ENCODE measurements around the gene BPTF.
"Not testable (repeated sequence)": the region's sequence is repeated elsewhere in the genome, so short reads cannot be mapped to it uniquely, and the experiment has no call there.

Gene BPTF

DNA sequence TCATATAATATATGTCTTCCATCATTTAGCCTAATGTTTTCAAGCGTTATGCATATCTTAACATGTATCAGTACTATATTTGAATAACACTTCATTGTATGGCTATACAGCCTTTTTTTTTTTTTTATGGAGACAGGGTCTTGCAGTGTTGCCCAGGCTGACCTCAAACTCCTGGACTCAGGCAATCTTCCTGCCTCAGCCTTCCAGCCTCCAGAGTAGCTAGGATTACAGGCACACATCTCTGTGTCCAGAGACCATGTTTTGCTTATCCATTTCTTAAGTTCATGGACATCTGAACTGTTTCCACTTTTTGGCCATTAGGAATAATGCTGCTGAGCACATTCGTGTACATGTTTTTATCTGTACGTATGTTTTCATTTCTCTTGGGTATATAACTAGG, 7.8 kb downstream of the BPTF start:
- no peak for DNase-seq (ENCODE audit: low read depth in 2 of 2)

DNA sequence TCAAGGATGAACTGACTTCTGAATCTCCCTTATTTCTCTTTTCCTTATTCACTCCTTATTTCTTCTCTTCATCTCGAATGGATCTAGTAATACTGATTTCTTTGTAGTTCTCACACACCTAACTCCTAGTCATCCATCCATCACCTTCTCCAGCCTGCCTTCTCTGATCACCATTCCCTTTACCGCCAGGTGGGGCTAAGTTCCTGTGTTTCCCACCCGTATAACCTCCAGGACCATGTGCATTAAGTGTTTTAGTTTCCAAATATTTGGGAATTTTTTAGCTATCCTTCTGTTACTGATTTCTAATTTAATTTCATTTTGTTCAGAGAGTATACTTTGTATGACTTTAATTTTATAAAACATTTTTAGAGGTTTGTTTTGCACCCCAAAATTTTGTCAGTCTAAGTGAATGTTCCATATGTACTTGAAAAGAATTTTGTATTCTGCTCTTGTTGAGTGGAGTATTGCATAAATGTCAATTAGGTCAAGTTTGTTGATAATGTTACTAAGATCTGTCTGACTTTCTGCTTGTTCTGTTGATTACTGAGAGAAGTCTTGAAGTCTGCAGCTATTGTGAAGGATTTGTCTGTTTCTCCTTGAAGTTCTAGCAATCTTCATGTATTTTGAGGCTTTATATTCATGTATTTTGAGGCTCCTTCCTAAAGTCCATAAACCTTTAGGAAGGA, 8.8 kb downstream of the BPTF start:
- no peak for DNase-seq (ENCODE audit: low read depth in 2 of 2)

GRCh38 chr17:67834634-67835033, 9.3 kb downstream of the BPTF start:
- DNase-seq (ENCODE audit: low read depth in 2 of 2) = no peak

DNA sequence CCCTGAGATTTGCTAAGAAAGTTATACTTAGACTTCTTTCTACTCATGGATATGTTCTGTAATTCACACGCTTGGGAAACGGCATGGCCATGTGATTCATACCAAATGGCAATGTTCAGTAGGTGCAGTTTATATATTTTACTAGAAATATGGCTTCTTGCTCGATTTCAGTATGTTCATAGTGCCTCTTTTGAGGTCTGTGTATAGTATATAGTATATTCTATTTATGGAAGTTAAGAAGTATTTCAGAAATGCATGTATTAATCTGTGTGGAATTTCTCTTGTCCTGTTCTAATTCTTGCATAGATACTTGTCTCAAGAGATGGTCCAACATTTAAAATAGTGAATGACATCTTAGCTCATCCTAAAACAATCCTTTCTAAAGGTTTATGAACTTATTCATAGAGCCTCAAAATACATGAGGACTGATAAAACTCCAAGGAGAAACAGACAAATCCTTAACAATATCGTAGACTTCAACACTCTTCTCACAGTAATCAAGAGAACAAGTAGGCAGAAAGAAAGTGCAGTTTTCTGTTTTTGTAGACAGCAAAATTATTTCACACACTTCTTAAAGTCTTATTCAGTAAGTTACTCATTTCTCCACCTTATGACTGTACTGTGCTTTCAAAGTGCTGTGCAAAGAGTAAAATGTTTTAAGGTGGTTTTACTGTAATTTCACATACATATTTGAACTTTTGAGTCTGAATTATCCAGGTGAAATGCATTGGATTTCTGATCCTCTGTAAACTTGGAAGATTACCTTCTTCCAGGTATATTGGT, 11.1 kb downstream of the BPTF start:
- no peak for DNase-seq (ENCODE audit: low read depth in 2 of 2)

DNA sequence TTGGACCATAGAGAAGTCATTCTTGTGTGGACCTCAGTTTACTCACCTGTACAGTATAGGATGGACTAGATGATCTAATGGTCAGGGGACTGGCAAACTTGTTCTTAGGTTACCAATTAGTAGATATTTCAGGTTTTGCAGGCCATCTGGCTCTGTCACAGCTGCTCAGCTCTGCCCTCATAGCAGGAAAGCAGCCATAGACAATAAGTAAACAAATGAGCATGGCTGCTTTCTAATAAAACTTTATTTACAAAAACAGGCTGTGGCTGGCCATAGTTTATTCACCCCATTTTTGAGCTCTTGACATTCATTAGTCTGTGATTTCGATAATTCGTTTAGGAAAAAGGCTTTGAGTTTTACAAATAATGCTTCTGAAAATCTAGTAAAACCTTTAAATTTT, 12.7 kb downstream of the BPTF start:
- DNase-seq (ENCODE audit: low read depth in 2 of 2) = no peak

DNA sequence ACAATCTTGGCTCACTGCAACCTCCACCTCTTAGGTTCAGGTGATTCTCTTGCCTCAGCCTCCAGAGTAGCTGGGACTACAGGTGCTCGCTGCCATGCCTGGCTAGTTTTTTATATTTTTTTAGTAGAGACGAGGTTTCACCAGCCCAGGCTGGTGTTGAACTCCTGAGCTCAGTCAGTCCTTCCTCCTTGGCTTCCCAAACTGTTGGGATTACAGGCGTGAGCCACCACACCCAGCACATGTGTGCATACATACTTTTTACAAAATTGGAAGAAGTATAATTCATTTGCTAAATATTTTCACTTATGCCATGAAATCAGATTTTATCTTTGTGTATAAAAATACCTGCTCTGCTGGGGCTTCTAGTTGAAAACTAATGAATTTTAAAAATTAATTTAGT, 13.2 kb downstream of the BPTF start:
- no peak for DNase-seq (ENCODE audit: low read depth in 2 of 2)

DNA sequence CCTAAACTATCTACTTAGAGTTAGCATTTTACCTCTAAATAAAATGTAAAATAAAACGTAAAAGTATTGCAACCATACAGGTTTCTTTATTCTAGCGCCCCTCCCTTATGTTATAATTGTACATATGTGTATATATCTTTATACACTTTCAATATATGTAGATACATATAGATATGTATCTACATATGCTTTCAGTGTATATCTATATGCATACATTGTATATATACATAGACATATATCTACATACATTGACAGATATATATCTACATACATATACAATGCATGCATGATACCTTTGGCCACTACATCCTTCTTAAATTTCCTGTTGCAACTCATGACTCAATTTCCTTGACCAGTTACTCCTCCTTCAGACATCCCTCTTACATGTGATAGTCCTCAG, 16.7 kb downstream of the BPTF start:
- DNase-seq (ENCODE audit: low read depth in 2 of 2) = no peak

DNA sequence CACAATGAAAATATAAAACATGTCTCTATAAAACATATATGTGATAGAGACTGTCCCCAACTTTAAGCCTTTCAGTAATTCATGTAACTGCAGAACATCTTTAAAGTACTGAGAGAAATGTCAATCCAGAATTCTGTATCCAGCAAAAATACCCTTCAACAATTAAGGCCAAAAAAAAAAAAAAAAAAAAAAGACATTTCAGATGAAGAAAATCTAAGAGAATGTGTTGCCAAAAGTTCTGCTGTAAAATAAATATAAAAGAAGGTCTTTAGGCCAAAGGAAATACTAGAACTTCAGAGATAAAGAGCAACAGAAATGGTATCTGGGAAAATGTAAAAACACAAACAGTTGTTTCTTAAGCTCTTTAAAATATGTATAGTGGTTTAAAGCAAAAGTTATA, 17.3 kb downstream of the BPTF start:
- no peak for DNase-seq (ENCODE audit: low read depth in 2 of 2)

- no peak for DNase-seq (ENCODE audit: low read depth in 2 of 2)
These were observed 20.1 kb downstream of the BPTF start for GRCh38 chr17:67845374-67845773.

DNA sequence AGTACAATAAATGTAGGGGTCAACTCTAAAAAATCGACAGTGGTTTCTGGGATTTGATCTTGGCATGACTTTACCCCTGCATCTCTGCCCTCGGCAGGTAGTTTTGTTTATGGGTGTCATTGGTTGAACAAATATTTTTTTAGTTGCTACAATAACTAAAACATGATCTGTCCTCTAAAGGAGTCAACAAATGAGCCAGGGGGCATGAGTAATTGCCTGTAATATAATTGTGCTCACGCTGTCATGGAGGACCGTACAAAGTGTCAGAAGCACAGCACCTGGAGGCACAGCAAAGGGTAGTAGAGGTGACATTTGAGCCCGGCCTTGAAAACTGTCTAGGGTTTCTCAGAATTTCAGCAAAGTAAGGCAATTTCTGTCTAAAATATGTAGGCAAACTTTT, 22.9 kb downstream of the BPTF start:
- DNase-seq (ENCODE audit: low read depth in 2 of 2) = not testable (repeated sequence)

GRCh38 chr17:67848846-67849245, 23.5 kb downstream of the BPTF start:
- not testable (repeated sequence) for DNase-seq (ENCODE audit: low read depth in 2 of 2)

GRCh38 chr17:67850991-67851631, 25.8 kb downstream of the BPTF start:
- DNase-seq (ENCODE audit: low read depth in 2 of 2) = no peak

- no peak for DNase-seq (ENCODE audit: low read depth in 2 of 2)
These were observed 28.4 kb downstream of the BPTF start for GRCh38 chr17:67853703-67854102.

GRCh38 chr17:67854378-67854777, 29.1 kb downstream of the BPTF start:
- DNase-seq (ENCODE audit: low read depth in 2 of 2) = no peak

GRCh38 chr17:67855504-67856324, 30.4 kb downstream of the BPTF start:
- DNase-seq (ENCODE audit: low read depth in 2 of 2) = no peak

DNA sequence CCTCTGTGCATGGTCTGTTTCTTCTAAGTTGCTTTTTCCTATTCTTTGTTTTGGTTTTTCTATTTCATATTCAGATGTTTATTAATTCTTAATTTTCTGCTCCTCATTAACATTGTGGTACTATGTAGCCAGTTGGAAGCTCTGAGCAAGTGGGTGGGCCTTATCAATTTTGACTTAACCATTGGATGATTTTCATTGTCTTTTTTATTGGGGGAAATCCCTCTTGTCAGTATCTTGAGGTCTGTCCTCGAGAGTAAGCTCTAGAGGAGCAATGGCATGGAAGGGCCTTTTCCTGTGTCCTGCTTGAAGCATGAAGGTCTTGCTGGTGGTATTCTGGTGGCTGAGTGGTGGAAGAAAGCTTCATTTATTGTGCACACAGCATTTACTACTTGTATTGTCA, 31.1 kb downstream of the BPTF start:
- not testable (repeated sequence) for DNase-seq (ENCODE audit: low read depth in 2 of 2)

DNA sequence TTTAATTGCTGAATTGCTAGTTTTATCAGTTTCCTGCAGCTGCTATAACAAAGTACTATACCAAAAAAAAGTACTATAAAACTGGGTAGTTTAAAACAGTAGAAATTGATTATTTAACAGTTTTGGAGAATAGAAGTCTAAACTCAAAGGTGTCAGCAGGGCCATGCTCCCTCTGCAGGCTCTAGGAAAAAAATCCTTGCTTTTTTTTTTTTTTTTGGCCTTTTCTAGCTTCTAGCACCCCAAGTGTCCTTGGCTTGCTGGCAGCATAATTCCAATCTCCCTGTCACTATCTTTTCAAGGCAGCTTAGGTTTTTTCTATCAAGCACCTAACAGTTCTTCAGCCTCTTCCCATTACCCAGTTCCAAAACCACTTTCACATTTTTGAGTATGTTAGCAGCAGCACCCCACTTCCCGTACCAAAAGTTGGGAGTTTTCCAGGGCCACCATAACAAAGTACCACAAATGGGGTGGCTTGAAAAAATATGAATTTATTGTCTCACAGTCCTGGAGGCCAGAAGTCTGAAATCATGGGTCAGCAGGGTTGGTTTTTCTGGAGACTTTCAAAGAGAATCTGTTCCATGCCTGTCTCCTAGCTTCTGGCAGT, 37.4 kb downstream of the BPTF start:
- DNase-seq (ENCODE audit: low read depth in 2 of 2) = no peak

- DNase-seq (ENCODE audit: low read depth in 2 of 2) = no peak
These were observed 38.4 kb downstream of the BPTF start for GRCh38 chr17:67863624-67864247.

- DNase-seq (ENCODE audit: low read depth in 2 of 2) = no peak
These were observed 40.1 kb downstream of the BPTF start for GRCh38 chr17:67865438-67865837.

GRCh38 chr17:67867591-67867990, 42.3 kb downstream of the BPTF start:
- DNase-seq (ENCODE audit: low read depth in 2 of 2) = no peak

- DNase-seq (ENCODE audit: low read depth in 2 of 2) = no peak
These were observed 42.9 kb downstream of the BPTF start for GRCh38 chr17:67868176-67868575.
